ENCODE results near the gene SEMA3C. TPM values are rescaled to one million over a fixed set of nuclear protein-coding genes. Genes with fewer than 3 reads are reported as not detected.

The SEMA3C gene
- total and polyA plus RNA-seq, 8 donors: 58.0 to 118 (median 95.0) TPM

DNA sequence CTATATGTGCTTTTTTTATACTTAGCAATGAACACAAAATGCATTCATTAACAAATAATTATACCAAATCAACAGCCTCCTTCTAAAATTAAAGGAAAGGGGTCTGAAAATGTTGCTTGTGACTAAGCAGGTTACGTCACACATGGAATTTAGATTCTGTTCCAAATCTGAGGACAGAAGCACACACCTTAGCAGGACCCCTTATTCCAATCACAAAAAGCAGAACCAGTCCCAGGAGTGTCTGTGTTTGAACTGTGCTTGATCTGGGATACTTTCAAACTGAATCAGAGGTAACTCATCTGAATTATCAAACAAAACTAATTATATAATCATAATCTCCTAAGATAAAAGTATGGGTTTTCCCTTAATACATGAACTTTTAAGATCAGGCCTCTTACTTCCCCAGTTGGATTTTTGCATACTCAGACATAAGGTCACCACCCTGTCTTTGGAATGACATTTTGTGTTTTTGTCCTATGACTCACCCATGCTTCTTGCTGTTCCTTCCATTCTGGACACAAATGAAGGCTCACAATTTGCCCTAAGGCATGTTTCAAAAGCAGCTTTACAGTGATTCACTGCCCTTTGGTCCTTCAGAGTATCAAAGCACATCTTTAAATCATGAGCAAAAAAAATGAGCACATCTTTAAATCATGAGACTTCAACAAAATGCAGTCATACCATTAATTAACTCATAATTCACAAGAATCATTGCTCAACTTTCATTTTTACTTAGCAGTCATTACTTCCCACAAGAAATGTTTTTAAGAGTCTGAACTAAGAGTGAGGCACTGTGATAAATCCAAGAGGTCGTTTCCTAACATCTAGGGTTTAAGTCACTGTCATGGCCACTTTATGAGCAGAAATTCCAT is 35.5 kb downstream of the SEMA3C start:
- intact Hi-C loops (cut with DNase I): no loop called here
- no peaks in the 10 kb centered on the region for H3K27me3 ChIP-seq
- no peak overlapping the region for H3K4me3 ChIP-seq
- TF ChIP-seq, protein P1, sequence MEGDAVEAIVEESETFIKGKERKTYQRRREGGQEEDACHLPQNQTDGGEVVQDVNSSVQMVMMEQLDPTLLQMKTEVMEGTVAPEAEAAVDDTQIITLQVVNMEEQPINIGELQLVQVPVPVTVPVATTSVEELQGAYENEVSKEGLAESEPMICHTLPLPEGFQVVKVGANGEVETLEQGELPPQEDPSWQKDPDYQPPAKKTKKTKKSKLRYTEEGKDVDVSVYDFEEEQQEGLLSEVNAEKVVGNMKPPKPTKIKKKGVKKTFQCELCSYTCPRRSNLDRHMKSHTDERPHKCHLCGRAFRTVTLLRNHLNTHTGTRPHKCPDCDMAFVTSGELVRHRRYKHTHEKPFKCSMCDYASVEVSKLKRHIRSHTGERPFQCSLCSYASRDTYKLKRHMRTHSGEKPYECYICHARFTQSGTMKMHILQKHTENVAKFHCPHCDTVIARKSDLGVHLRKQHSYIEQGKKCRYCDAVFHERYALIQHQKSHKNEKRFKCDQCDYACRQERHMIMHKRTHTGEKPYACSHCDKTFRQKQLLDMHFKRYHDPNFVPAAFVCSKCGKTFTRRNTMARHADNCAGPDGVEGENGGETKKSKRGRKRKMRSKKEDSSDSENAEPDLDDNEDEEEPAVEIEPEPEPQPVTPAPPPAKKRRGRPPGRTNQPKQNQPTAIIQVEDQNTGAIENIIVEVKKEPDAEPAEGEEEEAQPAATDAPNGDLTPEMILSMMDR (IDR thresholded peaks at IDR 0.05): no peak
- ATAC-seq (peak; percentile 93), DNase-seq (no peak)
- H3K27ac ChIP-seq: peak overlapping the region; percentile 63 to 72
- no peaks in the 10 kb centered on the region for H3K36me3 ChIP-seq
- H3K9me3 ChIP-seq: no peaks in the 10 kb centered on the region
- H3K4me1 ChIP-seq: peaks cover 11 to 12% of the 10 kb centered on the region in 2 donors

DNA sequence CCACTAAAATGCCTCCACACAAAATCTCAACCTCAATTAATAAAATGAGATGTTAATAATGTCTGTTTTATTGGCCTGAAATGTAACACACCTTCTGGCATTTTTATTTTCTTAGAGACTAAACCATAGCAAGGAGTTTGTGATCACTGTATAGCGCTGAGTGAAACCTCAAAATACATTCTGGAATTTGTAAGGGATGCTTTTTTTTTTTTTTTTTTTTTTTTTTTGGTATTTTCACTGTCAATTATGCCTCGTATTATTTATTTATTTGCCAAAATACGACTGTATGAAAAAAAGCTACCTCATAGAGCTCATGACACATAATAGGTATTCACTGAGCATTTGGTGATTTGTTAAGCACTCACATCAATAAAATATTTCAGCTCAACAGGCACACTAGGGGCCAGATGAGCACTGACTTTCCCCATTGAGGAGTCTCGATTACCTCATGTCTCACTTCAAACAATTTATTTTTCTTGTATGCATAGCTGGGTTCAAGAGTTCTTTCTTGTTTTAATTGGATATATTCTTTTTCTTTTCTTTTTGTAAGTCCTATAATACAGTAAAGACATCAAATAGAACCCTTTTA is 36.5 kb downstream of the SEMA3C start:
- Histone ChIP-seq H3K4me3 (no peak overlapping the region), H3K27me3 (no peaks in the 10 kb centered on the region), H3K36me3 (no peaks in the 10 kb centered on the region), H3K27ac (no peak overlapping the region), H3K4me1 (peaks cover 11 to 12% of the 10 kb centered on the region in 2 donors), H3K9me3 (no peaks in the 10 kb centered on the region)
- no peak for DNase-seq
- ATAC-seq: no peak
- TF ChIP-seq, protein P1 (IDR thresholded peaks at IDR 0.05): no peak
- intact Hi-C loops (cut with DNase I): no loop called here

DNA sequence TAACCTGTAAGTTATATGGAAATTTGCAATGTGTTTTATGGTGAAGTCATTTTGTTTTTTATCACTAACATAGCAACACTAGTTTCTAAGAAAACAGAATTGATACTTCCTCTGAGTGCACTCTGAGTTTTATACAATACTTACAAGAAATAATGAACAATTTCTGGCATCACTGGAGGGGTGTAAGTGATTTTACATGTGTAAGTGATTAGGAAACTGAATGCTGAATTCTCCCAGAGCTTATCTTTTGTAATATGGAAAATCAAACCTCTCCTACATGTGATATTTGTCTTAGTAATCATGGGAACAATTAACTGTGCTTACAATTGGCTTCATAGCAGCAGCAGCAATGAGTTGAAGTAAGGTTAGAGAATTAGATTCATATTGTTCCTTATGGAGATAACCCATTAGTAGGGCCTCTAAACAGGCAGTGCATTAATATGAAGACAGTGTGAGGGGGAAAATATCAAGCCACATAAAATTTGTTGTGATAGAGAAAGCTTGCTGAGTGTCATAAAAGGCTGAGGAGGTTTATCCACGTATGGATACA is 37.4 kb downstream of the SEMA3C start:
- H3K9me3 ChIP-seq: no peaks in the 10 kb centered on the region
- no peaks in the 10 kb centered on the region for H3K27me3 ChIP-seq
- H3K4me3 ChIP-seq: no peak overlapping the region
- intact Hi-C loops (cut with DNase I): no loop called here
- DNase-seq: no peak
- TF ChIP-seq, protein P1 (IDR thresholded peaks at IDR 0.05): no peak
- peaks cover 11 to 12% of the 10 kb centered on the region in 2 donors for H3K4me1 ChIP-seq
- H3K27ac ChIP-seq: no peak overlapping the region
- no peaks in the 10 kb centered on the region for H3K36me3 ChIP-seq
- no peak for ATAC-seq

DNA sequence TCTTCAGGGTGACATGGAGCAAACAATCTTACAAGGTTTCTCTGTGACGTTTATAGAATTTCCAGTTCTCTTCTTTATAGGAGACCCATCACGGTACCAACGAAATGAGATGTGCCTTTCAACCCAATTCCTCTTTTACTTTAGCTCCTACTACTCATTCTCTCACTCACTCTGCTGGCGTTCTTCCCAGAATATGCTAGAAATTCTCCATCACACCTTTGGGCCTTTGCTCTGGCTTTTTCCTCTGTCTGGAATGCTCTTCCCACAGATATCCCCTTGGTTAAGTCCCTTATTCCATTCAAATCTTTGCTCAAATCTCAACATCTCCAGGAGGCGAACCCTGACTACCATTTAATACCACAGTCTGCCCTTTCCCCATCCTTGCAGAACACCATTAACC is 39.0 kb downstream of the SEMA3C start:
- TF ChIP-seq, protein P1 (IDR thresholded peaks at IDR 0.05): no peak
- no peak overlapping the region for H3K27ac ChIP-seq

DNA sequence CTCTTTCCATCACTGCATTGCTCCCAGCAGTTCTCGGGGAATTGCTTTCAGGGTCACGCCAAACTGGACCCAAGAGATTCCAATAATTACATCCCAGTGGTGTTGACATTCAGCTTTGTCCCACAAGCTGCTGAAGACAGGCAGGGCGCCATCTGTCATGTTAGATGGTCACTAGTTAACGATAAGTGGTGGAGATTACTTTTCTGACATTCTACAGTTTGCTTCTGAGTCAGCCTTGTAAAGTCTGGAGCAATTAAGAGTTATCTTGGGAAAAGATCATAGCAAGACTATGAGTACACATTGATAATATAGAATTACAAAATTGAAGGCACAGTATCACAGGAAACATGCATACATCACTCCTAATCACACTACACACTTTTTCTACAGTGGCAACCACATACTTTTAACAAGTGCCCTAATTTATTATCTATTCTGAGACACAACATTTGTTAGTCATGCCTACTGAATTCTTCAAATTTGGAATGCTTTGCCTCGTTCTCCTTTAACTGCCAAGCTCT is 41.9 kb downstream of the SEMA3C start:
- Histone ChIP-seq H3K27ac (no peak overlapping the region), H3K4me3 (no peak overlapping the region), H3K9me3 (no peaks in the 10 kb centered on the region), H3K36me3 (no peaks in the 10 kb centered on the region), H3K4me1 (no peaks in the 10 kb centered on the region), H3K27me3 (no peaks in the 10 kb centered on the region)
- TF ChIP-seq, protein P1 (IDR thresholded peaks at IDR 0.05): no peak
- ATAC-seq: no peak
- intact Hi-C loops (cut with DNase I): no loop called here
- DNase-seq: no peak

More for the DNA sequence above, 39.0 kb downstream of the SEMA3C start:
- ATAC-seq (no peak), DNase-seq (peak in 1 of 4 donors; percentile 16)
- no peaks in the 10 kb centered on the region for H3K36me3 ChIP-seq
- H3K27me3 ChIP-seq: no peaks in the 10 kb centered on the region
- peaks cover 11 to 12% of the 10 kb centered on the region in 2 donors for H3K4me1 ChIP-seq
- no peak overlapping the region for H3K4me3 ChIP-seq
- intact Hi-C loops (cut with DNase I): no loop called here
- no peaks in the 10 kb centered on the region for H3K9me3 ChIP-seq

Data from left lung (tissue), 10 donors.